HG02840 (cell line): ENCODE data around the gene PRKCH.
A peak's percentile ranks its signal among the peaks of the same experiment; 100 is the strongest.
"Not testable (repeated sequence)": the region's sequence is repeated elsewhere in the genome, so short reads cannot be mapped to it uniquely, and the experiment has no call there.

ENCODE experiments used
- ATAC-seq: cut with Tn5 transposase; IDR thresholded peaks from one replicate; pipeline ENCODE4 v1.9.1; 2021; ENCODE audit warnings: mild to moderate bottlenecking, moderate library complexity, moderate number of reproducible peaks; ENCODE audit not compliant: unreplicated experiment, low FRiP score

Gene PRKCH

DNA sequence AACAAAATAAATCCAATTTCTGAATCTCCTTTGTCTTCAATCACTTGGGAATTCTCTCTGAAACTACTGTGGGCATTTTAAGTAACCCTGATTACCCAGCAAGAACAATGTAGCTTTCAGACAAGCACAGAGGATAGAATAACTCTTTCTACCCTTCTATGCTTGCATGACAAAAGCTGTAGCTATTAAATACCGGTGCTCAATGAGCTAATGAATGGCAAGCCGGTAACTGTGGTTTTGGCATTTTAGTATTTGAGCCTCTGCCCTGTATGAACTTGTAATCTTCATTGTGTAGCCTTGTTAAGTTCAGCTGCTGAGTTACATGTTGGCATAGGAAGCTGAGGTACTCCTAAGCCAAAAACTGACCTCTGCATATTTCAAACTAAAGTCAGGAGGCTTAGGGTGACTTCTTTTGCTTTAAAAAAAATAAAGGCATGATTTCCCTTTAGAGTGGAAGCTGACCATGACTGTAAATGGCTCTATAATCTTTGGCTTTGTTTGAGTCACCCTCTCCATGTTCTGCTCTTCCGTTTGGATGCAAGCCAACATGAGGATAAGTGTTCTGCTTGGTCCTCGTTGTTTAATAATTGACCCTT, 202.9 kb downstream of the PRKCH start:
- ATAC-seq, result no peak

DNA sequence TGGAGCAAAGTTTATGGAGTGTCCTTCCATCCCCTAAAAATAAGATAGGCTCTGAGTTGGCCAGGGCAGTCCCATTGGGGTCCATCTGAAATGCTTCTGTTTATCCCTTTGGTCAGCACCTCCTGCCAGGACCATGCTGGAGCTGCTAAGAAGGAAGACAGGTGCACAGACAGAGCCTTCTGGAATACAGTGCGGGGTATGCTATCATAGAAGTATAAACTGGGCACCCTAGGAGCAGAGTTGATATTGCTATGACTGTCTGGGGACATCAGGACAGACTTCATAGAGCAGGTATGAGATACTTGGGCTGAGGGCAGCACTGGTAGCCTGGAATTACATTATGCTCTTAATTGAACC, 203.5 kb downstream of the PRKCH start:
- ATAC-seq, result no peak

DNA sequence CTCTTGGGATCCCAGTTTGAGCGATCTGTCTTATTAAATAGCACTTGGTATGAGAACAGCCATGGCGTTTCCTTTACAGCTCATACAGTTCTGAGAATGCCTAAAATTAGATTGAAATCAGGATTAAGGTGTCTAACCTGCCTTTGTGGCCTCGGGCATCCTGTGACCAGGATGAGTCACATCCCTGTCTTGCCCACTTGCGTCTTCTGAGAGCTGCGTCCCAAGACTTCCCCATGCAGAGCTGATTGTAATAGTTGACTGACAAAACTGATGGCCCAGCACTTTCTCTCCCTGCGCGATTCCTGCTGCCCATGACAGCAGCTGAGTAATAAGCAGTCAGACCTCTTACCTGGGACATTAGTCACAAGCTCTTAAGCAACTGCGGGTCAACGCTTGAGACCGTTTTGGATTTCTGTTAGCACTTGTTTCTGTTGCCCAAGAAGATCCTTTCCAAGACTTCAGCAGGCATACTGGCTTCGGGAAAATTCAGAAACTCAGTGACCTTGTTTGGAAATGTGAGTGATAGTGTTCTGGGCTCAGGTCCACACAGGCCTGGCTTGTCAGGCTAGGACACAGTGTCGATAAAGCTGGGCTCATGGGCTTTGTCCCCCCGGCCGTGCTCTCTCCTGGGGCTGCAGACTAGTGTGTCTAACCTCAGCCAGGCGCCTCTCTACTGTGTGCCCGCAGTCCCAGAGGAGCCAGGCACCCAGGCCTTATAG, 204.1 kb downstream of the PRKCH start:
- ATAC-seq, result peak; percentile 52

DNA sequence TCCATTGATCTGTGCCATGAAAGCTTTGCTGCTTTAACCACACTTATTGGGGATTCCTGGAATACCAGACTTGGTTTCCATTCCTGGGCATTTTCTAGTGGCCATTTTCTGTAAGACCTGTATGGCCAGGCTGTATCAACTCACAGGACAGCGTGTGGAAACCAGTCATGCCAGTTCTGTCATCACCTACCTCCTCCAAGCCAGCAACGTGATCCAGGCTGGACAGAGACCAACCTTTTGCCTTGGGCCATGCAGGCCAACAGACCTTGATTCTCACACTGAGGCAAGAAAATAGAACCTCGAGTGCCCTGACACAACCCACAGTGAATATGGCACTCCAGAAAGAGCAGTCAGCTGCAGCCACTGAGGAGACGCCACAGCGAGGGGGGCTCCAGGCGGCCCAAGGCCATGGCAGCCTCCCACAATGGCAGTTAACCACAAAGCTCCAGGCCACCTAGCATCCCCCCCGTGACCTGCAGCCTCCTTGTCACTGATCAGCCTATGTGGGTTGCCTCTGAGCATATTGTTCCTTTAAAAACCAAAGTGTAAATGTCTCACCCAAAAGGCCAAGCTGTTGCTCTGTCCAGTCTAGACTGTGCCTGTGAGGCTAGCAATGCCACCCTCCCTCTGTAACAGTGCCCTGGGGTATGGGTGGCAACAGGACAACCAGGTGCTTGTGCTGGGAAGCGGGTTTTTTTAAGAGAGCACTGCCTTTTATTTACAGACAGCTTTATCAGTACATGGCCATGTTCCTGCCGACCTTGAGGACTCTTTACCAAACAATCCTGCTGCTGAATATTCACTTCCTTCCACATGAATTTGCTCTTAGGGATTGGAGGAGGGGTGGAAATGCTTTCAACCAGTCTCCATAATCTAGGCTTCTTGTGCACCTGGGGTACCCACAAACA, 205.3 kb downstream of the PRKCH start:
- no peak for ATAC-seq

DNA sequence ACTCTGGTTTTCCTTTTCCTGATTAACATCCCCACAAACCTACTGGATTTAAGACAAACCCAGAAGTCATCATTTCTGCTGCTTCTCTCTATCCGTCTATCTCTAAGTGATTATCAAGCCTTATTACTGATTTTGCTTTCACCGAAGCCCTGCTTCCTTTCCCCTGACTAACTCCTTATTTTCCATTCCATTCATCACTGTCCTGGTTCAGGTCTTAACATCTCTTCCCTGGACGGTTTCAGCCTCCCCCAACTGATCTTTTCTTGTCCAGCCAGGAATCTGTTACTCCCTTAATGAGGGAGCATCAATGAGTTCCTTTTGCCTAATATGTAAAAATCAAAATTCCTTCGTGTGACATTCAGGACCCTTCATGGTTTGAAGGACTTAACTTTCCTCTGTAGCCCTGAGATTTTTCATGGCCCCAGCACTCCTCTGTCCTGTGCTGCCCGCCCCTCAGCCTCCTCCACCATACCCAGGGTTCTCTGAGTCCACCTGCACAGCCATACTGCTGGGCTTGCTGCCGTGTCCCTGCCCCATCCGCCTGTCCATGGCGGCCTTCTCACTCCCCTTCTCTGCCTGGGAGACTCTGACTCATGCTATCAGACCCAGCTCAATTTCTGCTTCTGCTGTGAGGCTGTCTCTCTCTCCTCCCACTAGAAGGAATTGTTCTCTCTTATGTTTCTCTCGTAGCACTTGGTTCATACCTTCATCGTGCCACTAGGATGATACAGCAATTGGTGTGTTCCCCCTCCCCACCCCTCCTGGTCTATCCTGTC, 206.1 kb downstream of the PRKCH start:
- no peak for ATAC-seq

DNA sequence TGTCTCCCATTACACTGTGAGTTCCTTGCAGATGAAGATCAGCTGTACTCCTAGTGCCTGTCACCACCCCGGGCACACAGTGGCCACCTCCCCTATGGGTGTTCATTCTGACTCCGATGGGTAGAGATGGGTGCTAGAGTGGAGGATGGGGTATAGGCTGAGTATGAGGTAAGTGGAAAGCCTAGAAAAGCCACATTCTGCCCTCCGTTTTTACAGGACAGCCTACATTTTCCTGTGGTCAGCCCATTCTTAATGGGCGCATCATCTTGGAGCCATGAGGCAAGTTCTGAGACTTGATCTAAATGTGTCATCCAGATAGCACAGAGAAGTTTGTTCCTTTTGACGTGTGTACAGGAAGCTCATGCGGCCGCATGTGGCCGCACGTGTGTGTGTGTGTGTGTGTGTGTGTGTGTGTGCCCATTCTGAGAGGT, 207.2 kb downstream of the PRKCH start:
- no peak for ATAC-seq

DNA sequence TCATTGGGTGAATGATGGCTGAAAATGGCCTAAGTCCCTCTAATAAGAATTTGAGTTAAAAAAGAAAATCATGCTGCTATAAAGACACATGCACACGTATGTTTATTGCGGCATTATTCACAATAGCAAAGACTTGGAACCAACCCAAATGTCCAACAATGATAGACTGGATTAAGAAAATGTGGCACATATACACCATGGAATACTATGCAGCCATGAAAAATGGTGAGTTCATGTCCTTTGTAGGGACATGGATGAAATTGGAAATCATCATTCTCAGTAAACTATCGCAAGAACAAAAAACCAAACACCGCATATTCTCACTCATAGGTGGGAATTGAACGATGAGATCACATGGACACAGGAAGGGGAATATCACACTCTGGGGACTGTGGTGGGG, 208.0 kb downstream of the PRKCH start:
- not testable (repeated sequence) for ATAC-seq

DNA sequence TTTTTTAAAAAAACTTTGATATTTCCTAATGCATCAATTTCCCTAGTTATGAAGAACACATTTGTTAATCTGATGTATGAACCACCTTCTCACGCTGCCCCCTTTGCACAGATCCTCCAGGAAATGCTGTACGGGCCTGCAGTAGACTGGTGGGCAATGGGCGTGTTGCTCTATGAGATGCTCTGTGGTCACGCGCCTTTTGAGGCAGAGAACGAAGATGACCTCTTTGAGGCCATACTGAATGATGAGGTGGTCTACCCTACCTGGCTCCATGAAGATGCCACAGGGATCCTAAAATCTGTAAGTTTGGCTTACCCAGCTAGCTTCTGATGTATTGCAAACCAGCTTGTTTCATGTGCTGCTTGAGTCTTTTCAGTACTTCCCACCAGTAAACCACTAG, 208.9 kb downstream of the PRKCH start:
- no peak for ATAC-seq

DNA sequence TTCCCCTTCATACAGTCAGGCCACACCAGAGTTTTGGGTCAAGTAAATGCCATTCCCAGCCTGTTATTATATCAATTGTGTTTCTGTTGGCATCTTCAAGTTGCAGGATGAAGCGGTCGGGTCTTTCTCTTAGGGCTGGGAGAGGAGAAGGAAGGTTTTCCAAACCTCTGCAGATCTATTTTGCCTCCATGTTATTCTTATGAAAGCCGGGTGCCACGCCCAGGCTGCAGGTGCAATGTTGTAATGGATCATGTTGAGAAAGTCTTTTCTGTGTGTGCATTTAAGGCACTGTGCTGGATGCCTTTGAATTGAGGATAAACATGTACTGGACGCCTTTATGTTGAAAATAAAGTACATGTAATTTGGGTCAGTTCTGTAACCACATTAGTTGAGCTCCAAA, 209.5 kb downstream of the PRKCH start:
- ATAC-seq, result no peak

DNA sequence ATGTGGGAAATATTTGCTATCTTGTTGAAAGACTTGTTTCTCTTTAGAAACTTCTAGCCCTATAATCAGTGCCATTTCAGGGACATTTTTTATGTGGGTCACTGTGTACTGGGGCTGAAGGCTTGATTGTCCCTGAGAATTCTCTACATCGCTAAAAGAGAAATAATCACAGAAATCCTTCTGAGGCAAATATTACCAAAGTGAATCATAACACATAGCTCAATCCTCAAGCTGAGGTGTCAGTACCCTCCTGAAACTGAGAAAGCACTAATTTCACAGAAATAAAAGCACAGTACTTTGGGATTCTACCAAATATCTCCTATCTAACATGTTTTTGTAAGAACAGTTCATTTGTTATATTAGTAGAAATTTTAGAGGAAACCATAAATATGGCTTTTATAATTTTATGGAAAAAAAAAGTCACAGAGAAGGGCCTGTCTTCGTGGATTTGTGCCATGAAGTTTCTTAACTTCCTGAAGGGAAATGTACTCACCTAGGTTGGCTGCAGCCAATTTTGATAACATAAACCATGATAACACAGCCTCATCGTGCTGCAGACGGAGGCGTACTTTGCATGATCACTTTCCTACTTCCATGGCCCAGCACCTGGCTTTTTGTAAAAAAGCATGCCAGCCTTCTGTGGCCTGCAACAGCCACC, 210.2 kb downstream of the PRKCH start:
- no peak for ATAC-seq

DNA sequence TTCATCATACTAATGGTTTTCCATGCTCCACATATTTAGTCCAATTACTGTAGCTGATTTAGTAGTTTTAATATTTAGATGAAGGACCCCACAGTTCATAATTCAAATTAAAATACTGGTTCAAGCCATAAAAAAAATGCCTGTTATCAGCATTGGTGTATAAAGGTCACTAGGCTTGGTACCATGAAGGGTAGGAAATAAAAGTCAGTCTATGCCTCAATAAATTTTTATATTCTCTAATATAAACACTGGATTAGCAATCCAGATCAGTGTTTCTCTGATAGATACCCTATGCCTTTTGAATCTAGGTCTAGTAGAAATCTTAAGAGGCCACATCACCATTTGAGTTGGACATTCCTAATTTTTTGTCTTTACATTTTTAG, 210.7 kb downstream of the PRKCH start:
- no peak for ATAC-seq

DNA sequence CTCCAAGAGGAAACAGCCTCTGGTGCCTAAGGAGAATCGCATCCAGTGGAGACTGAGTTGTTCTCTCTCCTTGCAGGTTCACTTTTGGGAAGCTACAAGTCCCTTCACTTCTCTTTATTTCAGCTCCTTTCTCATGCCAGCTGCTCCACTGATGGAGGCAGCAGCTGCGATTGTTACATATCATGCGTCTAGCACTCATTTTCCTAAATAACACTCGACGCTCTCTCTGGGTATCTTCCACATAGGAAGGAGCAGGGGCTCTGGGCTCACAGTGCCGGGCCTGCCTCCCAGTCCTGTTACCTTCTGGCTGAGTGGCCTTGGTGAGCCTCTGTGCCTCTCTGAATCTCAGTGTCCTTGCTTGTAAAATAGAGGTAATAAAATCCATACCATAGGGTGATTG, 211.4 kb downstream of the PRKCH start:
- ATAC-seq, result no peak

DNA sequence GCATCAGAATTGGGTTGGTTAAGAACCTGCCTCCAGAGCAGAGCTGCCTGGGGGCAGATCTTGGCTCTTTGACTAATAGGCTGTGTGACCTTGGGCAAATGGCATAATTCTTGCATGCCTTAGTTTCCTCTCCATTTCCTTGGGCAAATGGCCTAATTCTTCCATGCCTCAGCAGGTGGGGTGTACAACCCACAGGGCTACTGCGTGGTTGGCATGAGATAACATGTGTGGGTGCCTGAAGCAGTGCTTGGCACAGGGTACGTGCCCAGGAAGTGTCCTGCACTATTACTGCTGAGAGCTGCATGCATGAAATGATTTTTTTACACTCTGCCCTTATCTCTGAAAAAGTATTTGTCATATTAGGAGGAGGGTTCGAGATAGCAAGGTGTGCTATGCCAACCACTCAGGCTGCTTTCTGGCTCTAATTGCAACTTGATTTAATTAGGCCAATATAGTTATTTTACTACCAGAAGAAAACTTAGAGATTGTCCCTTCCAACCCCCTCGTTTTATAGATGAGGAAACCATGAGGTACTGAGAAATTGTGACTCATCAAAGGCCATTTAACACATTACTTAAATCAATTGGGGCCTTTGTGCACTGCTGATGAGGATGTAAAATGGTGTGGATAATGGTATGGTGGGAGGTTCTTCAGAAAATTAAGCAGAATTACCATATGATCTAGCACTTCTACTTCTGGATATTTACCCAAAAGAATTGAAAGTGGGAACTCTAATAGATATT, 212.3 kb downstream of the PRKCH start:
- ATAC-seq, result no peak

DNA sequence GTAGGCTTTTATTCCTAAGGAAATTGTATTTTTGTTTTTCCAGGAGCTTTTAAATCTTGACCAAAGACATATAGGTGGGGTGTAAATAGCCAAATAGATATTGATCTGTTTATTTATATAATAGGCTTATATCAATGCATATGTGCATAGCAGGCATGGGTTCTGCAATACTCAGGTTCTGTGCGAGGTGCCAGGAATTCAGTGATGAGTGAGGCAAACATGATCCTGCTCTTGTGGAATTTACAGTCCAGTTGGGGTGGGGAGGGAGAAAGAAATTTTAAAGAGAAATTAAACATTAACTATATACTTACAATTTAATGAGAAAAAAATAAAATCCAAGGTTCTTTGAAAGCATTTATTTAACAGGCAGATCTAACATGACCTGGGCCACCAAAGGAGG, 213.7 kb downstream of the PRKCH start:
- no peak for ATAC-seq

DNA sequence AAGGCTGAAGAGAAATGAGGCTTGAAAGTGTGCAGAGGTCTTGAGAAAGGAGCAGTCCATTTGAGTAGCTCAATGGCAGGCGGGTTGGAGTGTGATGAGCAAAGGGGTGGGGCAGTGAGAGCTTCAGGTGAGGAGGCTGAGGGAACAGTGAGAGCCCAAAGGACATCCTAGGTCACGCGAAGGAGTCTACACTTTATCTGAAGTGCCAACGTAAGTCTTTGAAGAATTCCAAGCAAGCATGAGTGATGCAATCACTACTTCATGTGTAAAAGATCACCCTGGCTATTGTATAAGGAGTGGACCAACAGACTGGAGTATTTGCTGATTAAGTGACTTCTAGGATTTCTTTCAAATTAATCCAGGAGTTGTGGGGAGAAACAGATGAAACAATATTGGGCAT, 214.1 kb downstream of the PRKCH start:
- no peak for ATAC-seq

DNA sequence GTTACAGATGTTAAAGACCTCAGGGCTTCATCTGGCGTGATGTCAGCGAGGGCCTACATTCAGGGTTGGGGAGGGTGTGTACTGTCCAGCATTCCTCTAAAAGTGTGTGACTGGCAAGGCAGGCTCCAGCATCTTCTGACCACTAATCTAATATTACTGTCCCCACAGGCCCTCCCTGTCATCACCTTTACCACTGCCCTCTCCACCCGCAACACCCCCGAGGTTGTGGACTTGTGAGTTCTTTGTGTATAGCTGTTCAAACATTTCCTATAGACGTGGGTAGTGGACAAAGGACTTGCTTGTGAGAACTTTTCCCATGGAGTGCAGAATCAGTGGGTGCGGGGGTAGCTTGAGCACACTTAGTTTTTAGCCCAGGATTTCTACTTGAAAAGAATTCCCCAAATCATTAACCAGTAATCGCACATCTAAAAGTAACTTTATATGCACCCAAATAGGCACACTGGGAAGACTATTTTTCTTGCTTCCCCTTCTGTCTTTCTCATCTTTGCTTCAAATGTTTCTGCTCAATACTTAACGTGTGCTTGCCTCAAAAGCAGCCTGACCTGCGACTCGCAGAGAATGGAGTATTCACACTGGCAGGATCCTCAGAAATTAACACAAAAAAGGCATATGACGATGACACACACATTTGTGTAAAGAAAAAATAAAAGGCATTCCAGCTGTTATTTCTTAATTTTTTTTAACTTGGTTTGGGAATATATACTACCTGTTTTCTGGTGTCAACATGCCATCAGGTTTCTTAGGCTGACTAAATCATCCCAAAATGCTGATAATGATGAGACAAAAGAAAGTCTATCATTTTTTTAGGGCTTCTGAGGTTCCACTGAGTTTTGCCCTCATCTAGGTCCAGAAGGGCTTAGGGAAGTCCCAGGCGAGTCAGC, 215.5 kb downstream of the PRKCH start:
- no peak for ATAC-seq

DNA sequence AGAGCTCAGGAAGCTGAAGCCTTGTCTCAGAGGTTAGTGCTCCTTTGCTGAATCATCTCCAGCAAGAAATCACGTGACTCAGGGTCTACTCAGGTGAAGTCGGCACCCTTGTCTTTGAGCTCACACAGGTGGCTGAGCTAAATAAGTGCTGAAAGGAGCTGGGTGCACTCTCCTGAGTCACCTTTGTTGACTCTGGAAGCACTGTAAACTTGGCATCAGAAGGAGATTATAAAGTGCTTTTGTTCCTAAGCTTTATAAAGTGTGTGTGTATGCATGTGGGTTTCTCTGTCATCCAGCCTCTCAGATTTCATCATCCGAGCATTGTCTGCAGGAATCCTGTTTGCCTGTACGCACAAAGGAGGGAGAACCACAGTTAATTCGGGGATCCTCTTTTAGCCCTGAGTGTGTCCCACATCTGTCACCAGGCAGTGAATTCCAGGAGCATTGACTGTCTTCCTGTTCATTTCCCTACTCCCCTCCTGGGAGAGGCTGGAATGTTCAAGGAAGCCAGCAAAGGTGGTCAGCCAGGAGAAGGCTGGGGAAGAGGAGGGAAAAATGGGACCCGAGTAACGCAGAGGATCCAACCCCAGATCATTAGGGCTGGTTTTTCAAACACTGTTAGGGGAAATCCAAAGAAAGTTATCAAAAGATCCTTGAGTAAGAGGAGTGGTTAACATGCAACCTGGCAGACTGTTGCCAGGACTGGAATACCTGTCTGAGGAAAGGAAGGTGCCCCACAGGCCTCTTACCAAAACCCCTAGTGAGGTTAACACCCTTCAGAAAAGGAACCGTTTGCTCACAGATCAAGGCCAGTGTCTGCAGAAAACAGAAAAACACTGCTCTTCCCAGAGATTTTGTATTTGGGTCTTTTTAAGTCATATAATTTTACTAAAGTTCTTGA, 216.4 kb downstream of the PRKCH start:
- ATAC-seq, result no peak
